T-cell (primary cell): ENCODE data around the gene TLE3. TPM values are rescaled to one million over a fixed set of nuclear protein-coding genes. Genes with fewer than 3 reads are reported as not detected.

Experiments used
- ATAC-seq, 4 experiments: fragments of 200-7000 bp in 3 of 4; fragments of 150-1000 bp in 1 of 4; cut with Tn5 transposase; replicated peaks in 1 of 4; 1 replicate in 3 of 4; 2 replicates in 1 of 4; pipeline ENCODE4 v1.10.0; 2021; ENCODE audit warnings: moderate library complexity in 3 of 4, mild to moderate bottlenecking in 2 of 4, moderate number of reproducible peaks in 1 of 4
- CTCF ChIA-PET, 2 donors: fragments of 300-600 bp; sonication (Branson Sonifier 250); formaldehyde crosslinking; loops; one replicate each; lab custom pipeline; 2022; ENCODE audit warnings: antibody characterized with exemption in 2 of 2; lab: Charles Lee
- POLR2A ChIA-PET, 2 donors: fragments of 300-600 bp; sonication (Branson Sonifier 250); formaldehyde crosslinking; loops; one replicate each; lab custom pipeline; 2022; ENCODE audit warnings: antibody characterized with exemption in 2 of 2; lab: Charles Lee
- DNase-seq, 35 experiments: peaks; one replicate each; pipeline versions ENCODE4 v3.0.0 to v3.0.0-alpha.2; 2013 to 2023
- H3K27ac ChIP-seq: one replicate; pipeline ENCODE4 v1.5.1; 2013; ENCODE audit warnings: low read length
- H3K27me3 ChIP-seq, 2 experiments: replicated peaks in 1 of 2; 1 replicate in 1 of 2; 2 replicates in 1 of 2; pipeline versions ENCODE4 v1.6.1 to v1.7.0; 2013; ENCODE audit warnings: low read length in 1 of 2, mixed read lengths in 1 of 2; ENCODE audit not compliant: control insufficient read depth in 2 of 2, insufficient read depth in 2 of 2; ENCODE audit errors: extremely low read depth in 1 of 2
- H3K36me3 ChIP-seq, 2 donors: 1 replicate in 1 of 2; 2 replicates in 1 of 2; pipeline versions ENCODE4 v1.6.1 to v1.7.0; 2013; ENCODE audit warnings: low read length in 1 of 2; ENCODE audit not compliant: control insufficient read depth in 2 of 2, insufficient read depth in 1 of 2; ENCODE audit errors: extremely low read depth in 1 of 2
- H3K4me1 ChIP-seq, 2 experiments: 1 replicate in 1 of 2; 2 replicates in 1 of 2; pipeline versions ENCODE4 v1.6.1 to v1.7.0; 2013; ENCODE audit warnings: low read length in 2 of 2, mixed read lengths in 1 of 2; ENCODE audit not compliant: insufficient read depth in 2 of 2, control insufficient read depth in 1 of 2; ENCODE audit errors: extremely low read depth in 1 of 2
- H3K4me3 ChIP-seq, 2 donors: 1 replicate in 1 of 2; 2 replicates in 1 of 2; pipeline versions ENCODE4 v1.5.1 to v1.7.0; 2013; ENCODE audit warnings: mild to moderate bottlenecking in 2 of 2, low read length in 1 of 2, moderate library complexity in 1 of 2; ENCODE audit not compliant: control insufficient read depth in 1 of 2; ENCODE audit errors: extremely low read depth in 1 of 2
- H3K9me3 ChIP-seq: 2 replicates; pipeline ENCODE4 v1.7.0; 2013
- H3K27ac Mint-ChIP-seq, 2 donors: one replicate each; pipeline ENCODE4 v1.8.0; 2020 to 2021; ENCODE audit warnings: mild to moderate bottlenecking in 2 of 2, mixed read lengths in 2 of 2
- H3K27me3 Mint-ChIP-seq, 2 donors: one replicate each; pipeline ENCODE4 v1.8.0; 2021 to 2022; ENCODE audit warnings: mixed read lengths in 2 of 2
- H3K36me3 Mint-ChIP-seq: one replicate; pipeline ENCODE4 v1.8.0; 2021; ENCODE audit warnings: mixed read lengths
- H3K4me1 Mint-ChIP-seq, 3 donors: one replicate each; pipeline ENCODE4 v1.8.0; 2020 to 2022; ENCODE audit warnings: mixed read lengths in 3 of 3, mild to moderate bottlenecking in 1 of 3
- H3K4me3 Mint-ChIP-seq, 3 donors: one replicate each; pipeline ENCODE4 v1.8.0; 2020 to 2022; ENCODE audit warnings: mild to moderate bottlenecking in 3 of 3, mixed read lengths in 3 of 3, moderate library complexity in 3 of 3
- H3K9me3 Mint-ChIP-seq, 3 donors: one replicate each; pipeline ENCODE4 v1.8.0; 2020 to 2022; ENCODE audit warnings: mixed read lengths in 3 of 3
- WGBS: methylation state at CpG from one replicate; pipeline ENCODE4 v1.1.5; 2013; ENCODE audit warnings: missing lambda C conversion rate; ENCODE audit not compliant: insufficient coverage; 5-methylcytosine and 5-hydroxymethylcytosine counted together
- total RNA-seq, 35 experiments: library from RNA in 6 of 35; stranded (reverse) in 6 of 35; fragments of 120-200 nt in 1 of 35; gene quantifications; one replicate each; pipeline versions ENCODE4 v1.2.1 to v1.2.4 and lab custom pipeline; 2013 to 2026

The TLE3 gene
- total RNA-seq, 5 donors from 2014 or later (not counting 1 experiment from before 2014, with no cell fraction given) = 99.2 to 174 (median 160) TPM

DNA sequence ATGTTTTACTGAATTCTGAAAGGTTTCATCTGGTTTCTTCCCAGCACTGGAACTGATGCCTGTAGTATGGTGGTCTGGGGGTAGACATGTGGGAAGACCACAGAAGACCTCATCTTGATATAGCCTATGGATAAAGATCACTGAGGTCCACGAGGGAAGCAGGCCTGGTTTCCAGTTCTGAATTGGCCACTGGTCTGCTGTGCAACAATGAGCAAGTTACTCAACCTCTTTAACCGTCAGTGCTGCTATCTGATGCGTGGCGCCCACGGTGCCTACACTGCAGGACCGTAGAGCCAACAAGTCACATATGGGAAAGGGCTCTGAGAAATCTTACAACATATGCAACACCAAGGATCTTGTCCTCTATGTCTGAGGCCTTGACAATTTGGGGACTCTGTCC, 13.3 kb downstream of the TLE3 start:
- Mint-ChIP-seq H3K27ac (peak overlapping the region in 1 of 2 donors; percentile 15), H3K4me3 (no peak overlapping the region)
- CTCF ChIA-PET = no interaction called here

DNA sequence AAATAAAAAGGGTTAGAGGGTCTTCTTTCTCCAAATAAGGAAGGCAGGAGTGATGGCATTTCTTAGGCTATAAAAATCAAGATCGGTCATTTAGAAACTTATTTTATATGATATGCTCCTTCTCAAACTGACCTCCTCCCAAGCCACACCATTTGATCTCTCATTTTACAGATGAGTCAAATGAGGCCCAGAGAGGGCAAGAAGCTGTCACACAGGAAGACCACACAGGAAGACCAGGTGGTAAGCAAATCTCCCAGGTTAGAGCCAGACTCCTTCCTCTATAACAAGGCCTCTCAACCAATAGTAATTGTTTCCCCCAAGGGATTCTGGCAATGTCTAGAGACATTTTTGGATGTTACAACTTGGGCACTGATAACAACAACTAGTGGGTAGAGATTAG, 13.8 kb downstream of the TLE3 start:
- ChIA-PET CTCF (no interaction called here), POLR2A (no interaction called here)
- H3K9me3 ChIP-seq = no peaks in the 10 kb centered on the region
- peak overlapping the region in 1 of 2 donors; percentile 28 for H3K27ac Mint-ChIP-seq
- H3K27ac ChIP-seq = no peak overlapping the region
- no peak overlapping the region for H3K4me3 ChIP-seq
- DNase-seq = peak in 1 of 35 experiments; percentile 34
- H3K4me3 Mint-ChIP-seq = no peak overlapping the region
- H3K36me3 Mint-ChIP-seq = peaks cover 71% of the 10 kb centered on the region
- no peaks in the 10 kb centered on the region for H3K27me3 ChIP-seq
- peaks cover 19 to 66% of the 10 kb centered on the region in 2 donors for H3K36me3 ChIP-seq
- H3K9me3 Mint-ChIP-seq = no peaks in the 10 kb centered on the region
- WGBS = no CpG with 5 or more reads among the region's 1 CpG
- H3K4me1 ChIP-seq = peaks cover 13 to 57% of the 10 kb centered on the region in 2 experiments
- peaks cover 60 to 84% (median 70%) of the 10 kb centered on the region in 3 donors for H3K4me1 Mint-ChIP-seq
- ATAC-seq = no peak
- H3K27me3 Mint-ChIP-seq = no peaks in the 10 kb centered on the region

More for the DNA sequence above, 13.3 kb downstream of the TLE3 start:
- DNase-seq (no peak), ATAC-seq (no peak)
- POLR2A ChIA-PET = no interaction called here
- Histone ChIP-seq H3K9me3 (no peaks in the 10 kb centered on the region), H3K27ac (no peak overlapping the region), H3K4me1 (peaks cover 13 to 57% of the 10 kb centered on the region in 2 experiments), H3K27me3 (no peaks in the 10 kb centered on the region), H3K4me3 (no peak overlapping the region), H3K36me3 (peaks cover 16 to 65% of the 10 kb centered on the region in 2 donors)
- H3K9me3 Mint-ChIP-seq = no peaks in the 10 kb centered on the region
- peaks cover 76% of the 10 kb centered on the region for H3K36me3 Mint-ChIP-seq
- no peaks in the 10 kb centered on the region for H3K27me3 Mint-ChIP-seq
- WGBS = 82% methylated on average over 2 of the region's 6 CpGs
- H3K4me1 Mint-ChIP-seq = peaks cover 65 to 87% (median 74%) of the 10 kb centered on the region in 3 donors

DNA sequence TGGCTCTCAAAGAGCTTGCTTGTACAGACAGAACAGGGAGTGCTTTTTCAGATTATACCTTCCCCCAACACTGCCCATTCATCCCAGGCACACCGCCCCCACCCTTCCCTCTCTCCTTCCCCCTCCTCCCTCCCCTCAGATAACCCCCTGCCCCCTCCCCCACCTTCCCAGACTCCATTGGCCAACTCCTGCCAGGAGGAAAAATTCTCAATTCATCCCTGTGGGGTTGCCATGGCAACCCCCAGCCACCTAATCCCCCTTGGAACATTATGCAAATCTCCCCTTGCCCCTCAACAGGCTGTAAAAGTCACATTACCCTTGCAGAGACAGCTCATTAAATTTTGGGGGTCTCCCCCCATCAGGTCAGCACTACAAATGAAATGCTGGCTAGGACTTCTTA, 14.3 kb downstream of the TLE3 start:
- H3K36me3 Mint-ChIP-seq = peaks cover 67% of the 10 kb centered on the region
- Histone ChIP-seq H3K27me3 (no peaks in the 10 kb centered on the region), H3K9me3 (no peaks in the 10 kb centered on the region), H3K4me1 (peaks cover 13 to 60% of the 10 kb centered on the region in 2 experiments), H3K27ac (no peak overlapping the region), H3K36me3 (peaks cover 19 to 69% of the 10 kb centered on the region in 2 donors), H3K4me3 (no peak overlapping the region)
- no peaks in the 10 kb centered on the region for H3K9me3 Mint-ChIP-seq
- DNase-seq (no peak), ATAC-seq (no peak)
- ChIA-PET CTCF (no interaction called here), POLR2A (no interaction called here)
- H3K4me3 Mint-ChIP-seq = no peak overlapping the region
- H3K27me3 Mint-ChIP-seq = no peaks in the 10 kb centered on the region
- peaks cover 55 to 85% (median 71%) of the 10 kb centered on the region in 3 donors for H3K4me1 Mint-ChIP-seq
- peak overlapping the region in 1 of 2 donors; percentile 28 for H3K27ac Mint-ChIP-seq
- no CpG with 5 or more reads among the region's 1 CpG for WGBS

DNA sequence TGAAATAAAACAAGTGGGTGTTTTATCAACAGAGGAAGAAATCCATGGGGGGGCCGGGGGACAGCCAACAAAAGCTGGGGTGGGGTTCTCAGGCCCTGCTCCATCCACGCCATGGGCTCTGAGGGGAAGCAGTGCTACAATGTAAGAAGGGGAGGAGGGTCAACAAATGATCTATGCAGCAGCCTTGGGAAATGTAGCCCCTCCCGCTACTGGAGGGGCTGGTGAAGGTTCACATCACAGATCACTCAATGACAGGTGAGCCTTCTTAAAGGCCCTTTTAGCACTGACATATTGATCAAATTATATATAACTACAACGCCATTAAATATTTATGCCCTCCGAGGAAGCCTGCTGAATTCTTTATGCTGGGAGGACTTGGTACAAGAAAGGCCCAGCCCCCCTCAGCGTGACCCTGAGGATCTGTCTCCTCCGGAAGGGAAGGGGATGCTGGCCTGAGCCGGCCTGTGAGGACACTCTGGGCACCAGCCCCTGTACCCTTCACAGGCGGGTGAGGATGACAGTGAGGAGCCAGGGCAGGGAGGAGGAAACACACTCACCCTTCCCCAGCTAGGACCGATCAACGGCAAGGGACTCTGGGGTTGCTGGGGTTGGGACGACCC, 15.3 kb downstream of the TLE3 start:
- CTCF ChIA-PET = interaction anchor here in 1 of 2 donors (0.6 kb wide), 1 partner anchor 208 kb away, joined by 4 read pairs; no protein-coding TSS in a partner anchor
- H3K27me3 Mint-ChIP-seq = no peaks in the 10 kb centered on the region

DNA sequence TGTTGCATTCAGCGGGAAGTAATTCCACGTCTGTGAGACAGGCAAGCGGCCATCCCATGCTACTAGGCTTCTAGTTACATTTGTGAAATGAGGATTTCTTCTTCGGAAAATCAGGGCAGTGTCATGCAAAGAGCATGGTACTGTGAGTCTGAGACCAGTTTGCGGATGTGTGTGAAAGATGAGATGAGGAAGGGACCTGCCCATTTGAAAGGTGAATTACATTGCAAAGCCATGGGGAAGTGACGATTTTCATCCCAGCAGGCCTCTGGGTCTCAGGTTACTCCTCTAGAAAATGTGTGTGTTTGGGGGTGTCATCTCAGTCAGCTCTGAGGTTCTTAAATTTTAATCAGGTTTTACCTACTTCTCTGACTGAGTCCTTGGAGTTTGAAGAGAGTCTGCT, 16.1 kb downstream of the TLE3 start:
- peaks cover 19 to 77% of the 10 kb centered on the region in 2 donors for H3K36me3 ChIP-seq
- CTCF ChIA-PET = interaction anchor here in 1 of 2 donors (0.6 kb wide), 1 partner anchor 207 kb away, joined by 4 read pairs; no protein-coding TSS in a partner anchor

More for the DNA sequence above, 15.3 kb downstream of the TLE3 start:
- H3K27ac Mint-ChIP-seq = no peak overlapping the region
- Histone ChIP-seq H3K4me1 (peaks cover 11 to 59% of the 10 kb centered on the region in 2 experiments), H3K9me3 (no peaks in the 10 kb centered on the region), H3K36me3 (peaks cover 19 to 73% of the 10 kb centered on the region in 2 donors), H3K4me3 (no peak overlapping the region), H3K27me3 (no peaks in the 10 kb centered on the region), H3K27ac (no peak overlapping the region)
- peaks cover 44 to 86% (median 70%) of the 10 kb centered on the region in 3 donors for H3K4me1 Mint-ChIP-seq
- H3K36me3 Mint-ChIP-seq = peaks cover 62% of the 10 kb centered on the region
- DNase-seq (no peak), ATAC-seq (no peak)
- WGBS = 93% methylated on average over 2 of the region's 12 CpGs
- POLR2A ChIA-PET = interaction anchor here (0.6 to 0.7 kb wide), 2 partner anchors 11 to 1280 kb away, joined by 4 to 9 read pairs; no protein-coding TSS in a partner anchor
- no peak overlapping the region for H3K4me3 Mint-ChIP-seq
- no peaks in the 10 kb centered on the region for H3K9me3 Mint-ChIP-seq

DNA sequence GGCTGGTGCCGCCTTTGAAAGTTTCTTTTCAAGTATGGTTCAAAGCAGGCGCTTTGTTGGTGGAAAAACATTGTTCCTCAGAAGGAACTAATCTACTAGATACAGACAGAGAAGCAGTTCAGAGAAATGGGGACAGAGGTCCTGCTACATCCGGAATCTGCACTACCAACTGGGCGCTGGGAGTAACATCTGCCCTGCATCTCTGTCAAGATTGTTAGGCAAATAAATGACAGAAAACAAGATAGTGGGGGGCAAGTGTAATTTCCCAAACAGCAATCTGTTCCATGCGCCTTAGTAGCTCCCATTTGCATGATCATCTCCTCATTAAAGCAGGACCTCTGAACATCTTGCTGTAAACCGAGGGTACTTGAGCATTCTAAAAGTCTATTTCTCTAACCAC, 17.4 kb downstream of the TLE3 start:
- H3K27ac Mint-ChIP-seq = no peak overlapping the region
- no peaks in the 10 kb centered on the region for H3K27me3 ChIP-seq
- no peaks in the 10 kb centered on the region for H3K27me3 Mint-ChIP-seq
- peaks cover 17 to 72% of the 10 kb centered on the region in 2 donors for H3K36me3 ChIP-seq
- ATAC-seq (no peak), DNase-seq (no peak)
- peaks cover 9 to 43% of the 10 kb centered on the region in 2 experiments for H3K4me1 ChIP-seq
- H3K4me3 ChIP-seq = no peak overlapping the region
- no peak overlapping the region for H3K27ac ChIP-seq
- peaks cover 62% of the 10 kb centered on the region for H3K36me3 Mint-ChIP-seq
- H3K4me1 Mint-ChIP-seq = peaks cover 39 to 70% (median 62%) of the 10 kb centered on the region in 3 donors
- no peaks in the 10 kb centered on the region for H3K9me3 ChIP-seq
- WGBS = 100% methylated on average over 3 of the region's 6 CpGs
- H3K4me3 Mint-ChIP-seq = no peak overlapping the region
- ChIA-PET CTCF (no interaction called here), POLR2A (no interaction called here)
- no peaks in the 10 kb centered on the region for H3K9me3 Mint-ChIP-seq

More for the DNA sequence above, 16.1 kb downstream of the TLE3 start:
- no peaks in the 10 kb centered on the region for H3K9me3 Mint-ChIP-seq
- Histone ChIP-seq H3K9me3 (no peaks in the 10 kb centered on the region), H3K4me1 (peaks cover 11 to 55% of the 10 kb centered on the region in 2 experiments), H3K4me3 (no peak overlapping the region), H3K27ac (no peak overlapping the region), H3K27me3 (no peaks in the 10 kb centered on the region)
- H3K4me3 Mint-ChIP-seq = no peak overlapping the region
- peaks cover 43 to 78% (median 67%) of the 10 kb centered on the region in 3 donors for H3K4me1 Mint-ChIP-seq
- 97% methylated on average over 4 of the region's 6 CpGs for WGBS
- H3K27ac Mint-ChIP-seq = no peak overlapping the region
- H3K27me3 Mint-ChIP-seq = no peaks in the 10 kb centered on the region
- no peak for ATAC-seq
- H3K36me3 Mint-ChIP-seq = peaks cover 60% of the 10 kb centered on the region
- POLR2A ChIA-PET = interaction anchor here (0.6 to 0.7 kb wide), 2 partner anchors 10 to 1279 kb away, joined by 4 to 9 read pairs; no protein-coding TSS in a partner anchor
- no peak for DNase-seq
